ENCODE results near the gene NECTIN4. TPM values are rescaled to one million over a fixed set of nuclear protein-coding genes. Genes with fewer than 3 reads are reported as not detected.
A peak's percentile ranks its signal among the peaks of the same experiment; 100 is the strongest.

Gene NECTIN4
- total and polyA plus RNA-seq, 2 of the 8 experiments (the other 6 are each of a cell fraction or from before 2014, with no cell fraction given): 0.19 to 0.71 TPM

DNA sequence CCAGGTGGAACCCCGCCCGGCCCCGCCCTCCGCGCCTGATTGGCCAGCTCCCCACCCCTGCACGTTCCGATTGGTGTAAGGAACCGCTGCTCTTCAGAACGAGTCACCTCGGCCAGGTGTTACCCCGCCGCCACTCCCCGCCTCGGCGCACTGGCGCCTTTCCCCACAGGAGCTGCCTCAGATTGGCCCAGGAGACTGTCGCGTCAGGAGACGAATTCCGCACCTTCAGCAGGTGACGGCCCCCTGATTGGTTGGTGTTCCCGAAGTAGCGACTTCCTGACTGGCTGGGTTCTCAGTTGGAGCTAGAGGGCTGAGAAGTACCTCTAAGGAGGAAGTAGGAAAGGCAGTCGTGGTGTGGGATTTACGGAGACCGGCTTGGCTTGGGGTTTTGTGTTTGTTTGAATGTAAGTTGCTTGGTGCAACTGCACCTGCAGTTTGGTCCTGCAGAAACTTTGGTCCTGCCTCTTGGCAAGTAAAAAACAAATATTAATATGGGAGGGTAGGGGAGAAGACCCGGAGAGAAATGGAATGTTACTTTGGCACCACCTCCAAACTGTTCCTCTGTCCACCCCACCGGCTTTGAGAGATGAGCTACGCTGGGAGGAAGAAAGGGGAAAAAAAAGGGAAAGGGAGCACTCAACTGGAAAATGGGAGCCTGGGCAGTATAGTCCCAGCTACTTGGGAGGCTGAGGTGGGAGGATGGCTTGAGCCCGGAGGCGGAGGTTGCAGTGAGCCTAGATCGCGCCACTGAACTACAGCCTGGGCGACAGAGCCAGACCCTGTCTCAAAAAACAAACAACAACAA is 68.0 kb downstream of the NECTIN4 start:
- no peak overlapping the region; the same call in 1 of the 2 replicates for H2AK5ac ChIP-seq (ENCODE audit: low read depth, low read length)
- H3K27ac ChIP-seq (ENCODE audit: low read depth, low read length): peak overlapping the region; percentile 74; the same call in 1 of the 2 replicates
- H2AFZ ChIP-seq (ENCODE audit: low read length): no peak overlapping the region
- H3K79me1 ChIP-seq (ENCODE audit: low read depth, low read length): peaks cover 8% of the 10 kb centered on the region
- 19% methylated on average over 28 of the region's 34 CpGs; no CpG with 5 or more reads in 1 of the 2 experiments for WGBS, 2 experiments (ENCODE audit: extremely low coverage in 1 of 2, insufficient coverage in 1 of 2, insufficient read length in 1 of 2, insufficient replicate concordance in 2 of 2, low coverage in 1 of 2, low lambda C conversion rate in 2 of 2, missing lambda C conversion rate in 1 of 2)
- peaks cover 22 to 43% of the 10 kb centered on the region in 2 experiments for H3K79me2 ChIP-seq (ENCODE audit: control insufficient read depth in 1 of 2, insufficient read depth in 2 of 2, low read length in 2 of 2)
- H4K8ac ChIP-seq (ENCODE audit: extremely low read depth, insufficient read depth, low read length): no peak overlapping the region; the same call in 1 of the 2 replicates
- DNase-seq (ENCODE audit: low read depth in 1 of 2, low spot score in 2 of 2) (peak; percentile 93 to 99), FAIRE-seq (peak; percentile 76)
- peaks cover 7 to 17% (median 13%) of the 10 kb centered on the region in 4 experiments for H3K4me1 ChIP-seq (replicated peaks in 1 of 4; ENCODE audit: control insufficient read depth in 3 of 4, insufficient read depth in 4 of 4, low read length in 3 of 4)
- no peak overlapping the region for H2BK20ac ChIP-seq (ENCODE audit: low read length)
- ChIA-PET POLR2A (ENCODE audit: partially characterized antibody) (interaction anchor here (0.6 to 3.9 kb wide), 23 partner anchors 9 to 375 kb away, joined by 3 to 50 read pairs (median 6); partner anchors contain the start of genes B4GALT3, DEDD, KLHDC9 and SLAMF1), CTCF (ENCODE audit: partially characterized antibody) (interaction anchor here (0.6 to 3.5 kb wide), 21 partner anchors 9 to 207 kb away, joined by 3 to 26 read pairs (median 4); partner anchors contain the start of genes KLHDC9 and USF1)
- H3K23ac ChIP-seq (ENCODE audit: insufficient read length): no peak overlapping the region
- no peak overlapping the region for H4K91ac ChIP-seq (replicated peaks; ENCODE audit: insufficient read length, low read length)
- no peak overlapping the region for H2BK120ac ChIP-seq (replicated peaks; ENCODE audit: low read depth, low read length)
- H4K20me1 ChIP-seq (replicated peaks in 1 of 2; ENCODE audit: control insufficient read depth in 1 of 2, insufficient read depth in 2 of 2, low read length in 2 of 2): peaks cover 6 to 13% of the 10 kb centered on the region in 2 experiments
- no peak overlapping the region; the same call in 1 of the 2 replicates for H3K18ac ChIP-seq (ENCODE audit: extremely low read depth, low read length)
- H2BK15ac ChIP-seq (ENCODE audit: low read length): no peak overlapping the region
- H3K36me3 ChIP-seq (ENCODE audit: control insufficient read depth in 2 of 4, insufficient read depth in 4 of 4, low read length in 3 of 4): no peaks in the 10 kb centered on the region; a peak in 1 of 8 replicates
- peak overlapping the region; percentile 79 to 97 (median 95) for H3K4me3 ChIP-seq (ENCODE audit: extremely low read depth in 1 of 4, insufficient read depth in 2 of 4, low read depth in 3 of 4, low read length in 4 of 4)
- no peaks in the 10 kb centered on the region for H3K27me3 ChIP-seq (replicated peaks in 1 of 4; ENCODE audit: control insufficient read depth in 3 of 4, extremely low read depth in 1 of 4, insufficient read depth in 3 of 4, low read length in 3 of 4)
- no peak overlapping the region for H3K4ac ChIP-seq (replicated peaks; ENCODE audit: insufficient read length, low read depth, low read length)
- H3K14ac ChIP-seq (ENCODE audit: insufficient read length): no peak overlapping the region
- no peak overlapping the region for H4K5ac ChIP-seq (ENCODE audit: insufficient read length, low read depth, low read length)
- no peak overlapping the region; the same call in 1 of the 2 replicates for H2BK12ac ChIP-seq (ENCODE audit: low read depth, low read length)
- peak overlapping the region; percentile 98 for H2BK5ac ChIP-seq (ENCODE audit: low read depth, low read length)
- H3K9ac ChIP-seq (replicated peaks in 1 of 4; ENCODE audit: extremely low read depth in 1 of 4, low read depth in 3 of 4, low read length in 3 of 4): peak overlapping the region in 3 of 4 experiments; percentile 88 to 93 (median 93); a peak in 6 of 7 replicates
- H3K56ac ChIP-seq (replicated peaks; ENCODE audit: insufficient read length, low read depth, low read length): peak overlapping the region; percentile 80
- no peaks in the 10 kb centered on the region for H3K9me3 ChIP-seq (ENCODE audit: insufficient read depth in 2 of 2, low read depth in 1 of 2, low read length in 1 of 2)
- peak overlapping the region; percentile 80 to 92 for H3K4me2 ChIP-seq (ENCODE audit: insufficient read depth in 1 of 2, low read depth in 2 of 2, low read length in 2 of 2)
- peaks cover 11% of the 10 kb centered on the region for H3K23me2 ChIP-seq (ENCODE audit: low read depth, low read length)
- 0 out of 2 replicates have a peak, but pooled peaks have one; percentile 48 for TF ChIP-seq KDM5A (IDR thresholded peaks at IDR 0.05; ENCODE audit: low read length)
- no peak for TF ChIP-seq SAP30 (IDR thresholded peaks at IDR 0.05; ENCODE audit: insufficient read depth, insufficient replicate concordance, low read length)
- TF ChIP-seq NANOG (IDR thresholded peaks at IDR 0.05; ENCODE audit: insufficient read depth, low read depth, low read length, poor library complexity, severe bottlenecking): no peak
- TF ChIP-seq, protein P1, sequence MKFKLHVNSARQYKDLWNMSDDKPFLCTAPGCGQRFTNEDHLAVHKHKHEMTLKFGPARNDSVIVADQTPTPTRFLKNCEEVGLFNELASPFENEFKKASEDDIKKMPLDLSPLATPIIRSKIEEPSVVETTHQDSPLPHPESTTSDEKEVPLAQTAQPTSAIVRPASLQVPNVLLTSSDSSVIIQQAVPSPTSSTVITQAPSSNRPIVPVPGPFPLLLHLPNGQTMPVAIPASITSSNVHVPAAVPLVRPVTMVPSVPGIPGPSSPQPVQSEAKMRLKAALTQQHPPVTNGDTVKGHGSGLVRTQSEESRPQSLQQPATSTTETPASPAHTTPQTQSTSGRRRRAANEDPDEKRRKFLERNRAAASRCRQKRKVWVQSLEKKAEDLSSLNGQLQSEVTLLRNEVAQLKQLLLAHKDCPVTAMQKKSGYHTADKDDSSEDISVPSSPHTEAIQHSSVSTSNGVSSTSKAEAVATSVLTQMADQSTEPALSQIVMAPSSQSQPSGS (IDR thresholded peaks at IDR 0.05; ENCODE audit: low read length): 0 out of 2 replicates have a peak, but pooled peaks have one; percentile 38
- peak; percentile 94 for TF ChIP-seq TAF1 (IDR thresholded peaks at IDR 0.05; ENCODE audit: low read depth, low read length)
- TF ChIP-seq CHD2 (IDR thresholded peaks at IDR 0.05; ENCODE audit: low read length): peak; percentile 78
- peak; percentile 92 for TF ChIP-seq SP1 (IDR thresholded peaks at IDR 0.05; ENCODE audit: low read depth, low read length)
- TF ChIP-seq POLR2AphosphoS5 (IDR thresholded peaks at IDR 0.05; ENCODE audit: low read depth, low read length): peak; percentile 91
- peak; percentile 76; the same call in 1 of the 2 replicates for TF ChIP-seq KDM1A (IDR thresholded peaks at IDR 0.05; ENCODE audit: borderline replicate concordance, low read length)
